ENCODE data around the gene WIF1.

DNA sequence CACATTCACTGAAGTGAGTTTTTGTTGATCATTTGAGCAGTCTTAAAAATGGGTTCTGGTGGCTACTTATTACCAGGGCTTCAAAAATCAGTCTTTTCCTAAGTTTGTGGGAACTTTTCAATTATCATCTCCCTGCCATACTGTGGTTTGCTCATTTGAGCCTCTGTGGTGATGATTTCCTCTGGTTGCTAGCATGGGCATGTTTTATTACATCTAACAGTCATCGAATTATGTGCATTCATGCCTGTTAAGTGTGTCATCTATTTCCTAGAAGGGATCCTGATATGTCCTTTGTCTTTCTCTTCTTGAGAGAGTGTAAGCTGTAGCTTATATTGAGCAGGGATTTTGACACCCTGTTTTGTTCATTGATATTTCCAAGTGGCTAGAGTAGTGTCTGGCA lies 116.8 kb downstream of the WIF1 start:
- TF ChIP-seq, protein P1, sequence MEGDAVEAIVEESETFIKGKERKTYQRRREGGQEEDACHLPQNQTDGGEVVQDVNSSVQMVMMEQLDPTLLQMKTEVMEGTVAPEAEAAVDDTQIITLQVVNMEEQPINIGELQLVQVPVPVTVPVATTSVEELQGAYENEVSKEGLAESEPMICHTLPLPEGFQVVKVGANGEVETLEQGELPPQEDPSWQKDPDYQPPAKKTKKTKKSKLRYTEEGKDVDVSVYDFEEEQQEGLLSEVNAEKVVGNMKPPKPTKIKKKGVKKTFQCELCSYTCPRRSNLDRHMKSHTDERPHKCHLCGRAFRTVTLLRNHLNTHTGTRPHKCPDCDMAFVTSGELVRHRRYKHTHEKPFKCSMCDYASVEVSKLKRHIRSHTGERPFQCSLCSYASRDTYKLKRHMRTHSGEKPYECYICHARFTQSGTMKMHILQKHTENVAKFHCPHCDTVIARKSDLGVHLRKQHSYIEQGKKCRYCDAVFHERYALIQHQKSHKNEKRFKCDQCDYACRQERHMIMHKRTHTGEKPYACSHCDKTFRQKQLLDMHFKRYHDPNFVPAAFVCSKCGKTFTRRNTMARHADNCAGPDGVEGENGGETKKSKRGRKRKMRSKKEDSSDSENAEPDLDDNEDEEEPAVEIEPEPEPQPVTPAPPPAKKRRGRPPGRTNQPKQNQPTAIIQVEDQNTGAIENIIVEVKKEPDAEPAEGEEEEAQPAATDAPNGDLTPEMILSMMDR (IDR thresholded peaks at IDR 0.05) = no peak
- TF ChIP-seq, protein P2, sequence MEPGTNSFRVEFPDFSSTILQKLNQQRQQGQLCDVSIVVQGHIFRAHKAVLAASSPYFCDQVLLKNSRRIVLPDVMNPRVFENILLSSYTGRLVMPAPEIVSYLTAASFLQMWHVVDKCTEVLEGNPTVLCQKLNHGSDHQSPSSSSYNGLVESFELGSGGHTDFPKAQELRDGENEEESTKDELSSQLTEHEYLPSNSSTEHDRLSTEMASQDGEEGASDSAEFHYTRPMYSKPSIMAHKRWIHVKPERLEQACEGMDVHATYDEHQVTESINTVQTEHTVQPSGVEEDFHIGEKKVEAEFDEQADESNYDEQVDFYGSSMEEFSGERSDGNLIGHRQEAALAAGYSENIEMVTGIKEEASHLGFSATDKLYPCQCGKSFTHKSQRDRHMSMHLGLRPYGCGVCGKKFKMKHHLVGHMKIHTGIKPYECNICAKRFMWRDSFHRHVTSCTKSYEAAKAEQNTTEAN (CRISPR knock-in tag; IDR thresholded peaks at IDR 0.05) = no peak
- TF ChIP-seq, protein P3, sequence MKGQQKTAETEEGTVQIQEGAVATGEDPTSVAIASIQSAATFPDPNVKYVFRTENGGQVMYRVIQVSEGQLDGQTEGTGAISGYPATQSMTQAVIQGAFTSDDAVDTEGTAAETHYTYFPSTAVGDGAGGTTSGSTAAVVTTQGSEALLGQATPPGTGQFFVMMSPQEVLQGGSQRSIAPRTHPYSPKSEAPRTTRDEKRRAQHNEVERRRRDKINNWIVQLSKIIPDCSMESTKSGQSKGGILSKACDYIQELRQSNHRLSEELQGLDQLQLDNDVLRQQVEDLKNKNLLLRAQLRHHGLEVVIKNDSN (CRISPR knock-in tag; IDR thresholded peaks at IDR 0.05) = no peak
- no peak for TF ChIP-seq CREM (CRISPR knock-in tag; IDR thresholded peaks at IDR 0.05)
- TF ChIP-seq IRF2 (CRISPR knock-in tag; IDR thresholded peaks at IDR 0.05; ENCODE audit: borderline replicate concordance, low read depth) = no peak
- TF ChIP-seq JUN (CRISPR knock-in tag; IDR thresholded peaks at IDR 0.05) = no peak
- TF ChIP-seq, protein P4, sequence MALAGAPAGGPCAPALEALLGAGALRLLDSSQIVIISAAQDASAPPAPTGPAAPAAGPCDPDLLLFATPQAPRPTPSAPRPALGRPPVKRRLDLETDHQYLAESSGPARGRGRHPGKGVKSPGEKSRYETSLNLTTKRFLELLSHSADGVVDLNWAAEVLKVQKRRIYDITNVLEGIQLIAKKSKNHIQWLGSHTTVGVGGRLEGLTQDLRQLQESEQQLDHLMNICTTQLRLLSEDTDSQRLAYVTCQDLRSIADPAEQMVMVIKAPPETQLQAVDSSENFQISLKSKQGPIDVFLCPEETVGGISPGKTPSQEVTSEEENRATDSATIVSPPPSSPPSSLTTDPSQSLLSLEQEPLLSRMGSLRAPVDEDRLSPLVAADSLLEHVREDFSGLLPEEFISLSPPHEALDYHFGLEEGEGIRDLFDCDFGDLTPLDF (CRISPR knock-in tag; IDR thresholded peaks at IDR 0.05) = no peak
- TF ChIP-seq, protein P5, sequence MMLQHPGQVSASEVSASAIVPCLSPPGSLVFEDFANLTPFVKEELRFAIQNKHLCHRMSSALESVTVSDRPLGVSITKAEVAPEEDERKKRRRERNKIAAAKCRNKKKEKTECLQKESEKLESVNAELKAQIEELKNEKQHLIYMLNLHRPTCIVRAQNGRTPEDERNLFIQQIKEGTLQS (CRISPR knock-in tag; conservative IDR thresholded peaks at IDR 0.05) = no peak
- no peak for TF ChIP-seq ELF4 (CRISPR knock-in tag; IDR thresholded peaks at IDR 0.05; ENCODE audit: low read depth)
- TF ChIP-seq, protein P6, sequence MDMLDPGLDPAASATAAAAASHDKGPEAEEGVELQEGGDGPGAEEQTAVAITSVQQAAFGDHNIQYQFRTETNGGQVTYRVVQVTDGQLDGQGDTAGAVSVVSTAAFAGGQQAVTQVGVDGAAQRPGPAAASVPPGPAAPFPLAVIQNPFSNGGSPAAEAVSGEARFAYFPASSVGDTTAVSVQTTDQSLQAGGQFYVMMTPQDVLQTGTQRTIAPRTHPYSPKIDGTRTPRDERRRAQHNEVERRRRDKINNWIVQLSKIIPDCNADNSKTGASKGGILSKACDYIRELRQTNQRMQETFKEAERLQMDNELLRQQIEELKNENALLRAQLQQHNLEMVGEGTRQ (CRISPR knock-in tag; IDR thresholded peaks at IDR 0.05) = no peak
- TF ChIP-seq, protein P7, sequence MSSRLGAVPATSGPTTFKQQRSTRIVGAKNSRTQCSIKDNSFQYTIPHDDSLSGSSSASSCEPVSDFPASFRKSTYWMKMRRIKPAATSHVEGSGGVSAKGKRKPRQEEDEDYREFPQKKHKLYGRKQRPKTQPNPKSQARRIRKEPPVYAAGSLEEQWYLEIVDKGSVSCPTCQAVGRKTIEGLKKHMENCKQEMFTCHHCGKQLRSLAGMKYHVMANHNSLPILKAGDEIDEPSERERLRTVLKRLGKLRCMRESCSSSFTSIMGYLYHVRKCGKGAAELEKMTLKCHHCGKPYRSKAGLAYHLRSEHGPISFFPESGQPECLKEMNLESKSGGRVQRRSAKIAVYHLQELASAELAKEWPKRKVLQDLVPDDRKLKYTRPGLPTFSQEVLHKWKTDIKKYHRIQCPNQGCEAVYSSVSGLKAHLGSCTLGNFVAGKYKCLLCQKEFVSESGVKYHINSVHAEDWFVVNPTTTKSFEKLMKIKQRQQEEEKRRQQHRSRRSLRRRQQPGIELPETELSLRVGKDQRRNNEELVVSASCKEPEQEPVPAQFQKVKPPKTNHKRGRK (CRISPR knock-in tag; IDR thresholded peaks at IDR 0.05; ENCODE audit: borderline replicate concordance) = no peak
- TF ChIP-seq SP1 (CRISPR knock-in tag; conservative IDR thresholded peaks at IDR 0.05) = no peak

All from WTC11 (cell line).